ENCODE results near the gene NUP133. TPM values are rescaled to one million over a fixed set of nuclear protein-coding genes. Genes with fewer than 3 reads are reported as not detected.
"Not testable (repeated sequence)": the region's sequence is repeated elsewhere in the genome, so short reads cannot be mapped to it uniquely, and the experiment has no call there.

The NUP133 gene
- total RNA-seq, 4 donors from 2014 or later: 26.6 to 58.1 (median 38.8) TPM

DNA sequence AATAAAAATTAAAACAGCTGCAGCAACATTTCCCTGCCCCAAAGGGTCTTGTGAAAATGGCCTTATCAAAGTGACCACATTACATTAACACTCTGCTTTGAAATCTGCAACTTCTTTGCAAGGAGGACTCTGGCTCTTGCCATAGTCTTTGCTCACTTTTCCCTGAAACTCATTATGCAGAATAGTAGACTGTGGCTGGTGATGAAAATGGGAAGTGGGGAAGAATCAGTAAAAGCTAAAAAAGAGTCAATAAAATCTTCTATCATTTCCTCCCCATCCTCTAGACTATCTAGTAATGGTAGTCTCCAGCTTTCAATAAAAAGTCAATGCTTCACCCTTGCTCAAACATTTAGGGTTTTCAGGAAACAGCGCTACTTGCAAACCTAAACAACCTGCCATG, 18.6 kb upstream of the NUP133 start:
- peaks cover 90% of the 10 kb centered on the region for H3K36me3 ChIP-seq
- 97% methylated on average over 1 of the region's 1 CpG for WGBS

GRCh38 chr1:229523052-229523451, 14.9 kb upstream of the NUP133 start:
- Histone ChIP-seq H3K27me3 (no peaks in the 10 kb centered on the region), H3K4me1 (no peaks in the 10 kb centered on the region), H3K27ac (no peak overlapping the region), H3K4me3 (no peak overlapping the region), H3K36me3 (peaks cover 77% of the 10 kb centered on the region), H3K9me3 (no peaks in the 10 kb centered on the region)
- TF ChIP-seq POLR2A (IDR thresholded peaks at IDR 0.05): no peak
- no peak for TF ChIP-seq CTCF (IDR thresholded peaks at IDR 0.05)
- 82% methylated on average over 1 of the region's 1 CpG for WGBS
- no peak for DNase-seq (ENCODE audit: low spot score in 2 of 2)

More for the DNA sequence above, 18.6 kb upstream of the NUP133 start:
- DNase-seq (ENCODE audit: low spot score in 2 of 2): no peak
- TF ChIP-seq POLR2A (IDR thresholded peaks at IDR 0.05) (no peak), EP300 (IDR thresholded peaks at IDR 0.05) (no peak), CTCF (IDR thresholded peaks at IDR 0.05) (no peak), POLR2AphosphoS5 (IDR thresholded peaks at IDR 0.05) (no peak)
- H3K27ac ChIP-seq: no peak overlapping the region
- H3K27me3 ChIP-seq: no peaks in the 10 kb centered on the region
- no peaks in the 10 kb centered on the region for H3K4me1 ChIP-seq
- H3K4me3 ChIP-seq: no peak overlapping the region
- no peaks in the 10 kb centered on the region for H3K9me3 ChIP-seq

DNA sequence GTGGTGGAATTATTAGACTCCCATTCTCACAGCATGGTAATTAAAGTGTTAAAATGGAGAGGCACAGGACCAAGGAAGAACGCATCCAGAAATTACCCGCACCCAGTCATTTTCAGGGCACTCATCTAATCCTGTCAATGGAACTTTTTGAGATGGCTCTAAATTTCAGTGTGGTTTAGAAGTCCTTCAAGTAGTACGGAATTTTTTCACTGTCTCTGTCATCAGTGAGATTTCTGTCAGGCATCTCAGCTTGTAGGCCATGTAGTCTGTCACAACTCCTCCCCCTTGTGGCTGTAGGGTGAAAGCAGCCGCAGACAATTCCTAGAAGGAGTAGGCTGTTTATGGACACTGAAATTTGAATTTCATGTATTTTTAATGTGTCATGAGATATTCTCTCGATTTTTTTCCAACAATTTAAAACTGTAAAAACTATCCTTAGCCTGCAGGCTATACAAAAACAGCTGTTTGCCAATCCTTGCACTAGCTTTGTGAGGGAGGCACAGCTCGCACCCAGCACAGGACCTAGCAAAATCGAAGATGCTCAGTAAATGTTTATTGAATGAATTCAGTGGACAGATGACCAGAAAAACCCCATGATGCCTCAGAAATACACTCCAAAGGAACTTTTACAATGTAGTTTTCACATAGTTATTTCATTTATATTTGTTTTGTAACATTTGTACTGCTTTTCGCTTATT, 6.6 kb upstream of the NUP133 start:
- H3K36me3 ChIP-seq: peaks cover 12% of the 10 kb centered on the region
- H3K27ac ChIP-seq: no peak overlapping the region
- DNase-seq (ENCODE audit: low spot score in 2 of 2): peak in 1 of 2 donors; percentile 71
- no peaks in the 10 kb centered on the region for H3K27me3 ChIP-seq
- H3K4me3 ChIP-seq: no peak overlapping the region
- H3K9me3 ChIP-seq: no peaks in the 10 kb centered on the region
- WGBS: 34% methylated on average over 8 of the region's 8 CpGs
- H3K4me1 ChIP-seq: peaks cover 3% of the 10 kb centered on the region
- TF ChIP-seq POLR2A (IDR thresholded peaks at IDR 0.05): no peak
- TF ChIP-seq CTCF (IDR thresholded peaks at IDR 0.05): peak; percentile 25 to 81

DNA sequence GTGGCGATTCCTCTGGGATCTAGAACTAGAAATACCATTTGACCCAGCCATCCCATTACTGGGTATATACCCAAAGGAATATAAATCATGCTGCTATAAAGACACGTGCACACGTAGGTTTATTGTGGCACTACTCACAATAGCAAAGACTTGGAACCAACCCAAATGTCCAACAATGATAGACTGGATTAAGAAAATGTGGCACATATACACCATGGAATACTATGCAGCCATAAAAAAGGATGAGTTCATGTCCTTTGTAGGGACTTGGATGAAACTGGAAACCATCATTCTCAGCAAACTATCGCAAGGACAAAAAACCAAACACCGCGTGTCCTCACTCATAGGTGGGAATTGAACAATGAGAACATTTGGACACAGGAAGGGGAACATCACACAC, 3.5 kb upstream of the NUP133 start:
- not testable (repeated sequence) for H3K27me3 ChIP-seq; H3K9me3 ChIP-seq; H3K4me3 ChIP-seq; H3K27ac ChIP-seq; DNase-seq (ENCODE audit: low spot score in 2 of 2); H3K36me3 ChIP-seq
- WGBS: 92% methylated on average over 6 of the region's 6 CpGs
- peaks cover 19% of the 10 kb centered on the region for H3K4me1 ChIP-seq

DNA sequence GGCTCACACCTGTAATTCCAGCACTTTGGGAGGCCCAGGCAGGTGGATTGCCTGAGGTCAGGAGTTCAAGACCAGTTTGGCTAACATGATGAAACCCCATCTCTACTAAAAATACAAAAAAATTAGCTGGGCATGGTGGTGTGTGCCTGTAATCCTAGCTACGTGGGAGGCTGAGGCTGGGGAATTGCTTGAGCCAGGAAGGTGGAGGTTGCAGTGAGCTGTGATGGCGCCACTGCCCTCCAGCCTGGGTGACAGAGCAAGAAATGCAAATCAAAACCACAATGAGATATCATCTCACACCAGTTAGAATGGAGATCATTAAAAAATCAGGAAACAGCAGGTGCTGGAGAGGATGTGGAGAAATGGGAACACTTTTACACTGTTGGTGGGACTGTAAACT, 3.1 kb upstream of the NUP133 start:
- H3K36me3 ChIP-seq; H3K27ac ChIP-seq; DNase-seq (ENCODE audit: low spot score in 2 of 2); H3K4me3 ChIP-seq; H3K27me3 ChIP-seq; H3K9me3 ChIP-seq: not testable (repeated sequence)
- 84% methylated on average over 2 of the region's 2 CpGs for WGBS
- peaks cover 23% of the 10 kb centered on the region for H3K4me1 ChIP-seq

GRCh38 chr1:229509576-229509975, 1.4 kb upstream of the NUP133 start:
- H3K36me3 ChIP-seq: peaks cover 4% of the 10 kb centered on the region
- H3K4me3 ChIP-seq: no peak overlapping the region
- no peak for DNase-seq (ENCODE audit: low spot score in 2 of 2)
- no peak overlapping the region for H3K27ac ChIP-seq
- peaks cover 24% of the 10 kb centered on the region for H3K4me1 ChIP-seq
- WGBS: 86% methylated on average over 2 of the region's 2 CpGs
- H3K9me3 ChIP-seq: no peaks in the 10 kb centered on the region
- no peak for TF ChIP-seq POLR2A (IDR thresholded peaks at IDR 0.05)
- TF ChIP-seq EP300 (IDR thresholded peaks at IDR 0.05): no peak
- no peak for TF ChIP-seq POLR2AphosphoS5 (IDR thresholded peaks at IDR 0.05)
- TF ChIP-seq CTCF (IDR thresholded peaks at IDR 0.05): no peak
- H3K27me3 ChIP-seq: no peaks in the 10 kb centered on the region
